Muscle of leg (tissue), 16 donors: Measurements from ENCODE around the gene PRSS37. TPM values are rescaled to one million over a fixed set of nuclear protein-coding genes. Genes with fewer than 3 reads are reported as not detected.

ENCODE experiments used
- DNase-seq: peaks from one replicate; pipeline ENCODE4 v3.0.0; 2013
- H3K27ac ChIP-seq: one replicate; pipeline ENCODE4 v1.5.1; 2013; ENCODE audit warnings: mild to moderate bottlenecking, low read length, control low read depth
- H3K27me3 ChIP-seq: one replicate; pipeline ENCODE4 v1.6.1; 2013; ENCODE audit warnings: low read length; ENCODE audit not compliant: control insufficient read depth, insufficient read depth
- H3K36me3 ChIP-seq: one replicate; pipeline ENCODE4 v1.6.1; 2013; ENCODE audit warnings: low read length; ENCODE audit not compliant: control insufficient read depth, insufficient read depth
- H3K4me1 ChIP-seq: one replicate; pipeline ENCODE4 v1.6.1; 2013; ENCODE audit warnings: low read length; ENCODE audit not compliant: control insufficient read depth, insufficient read depth
- H3K4me3 ChIP-seq: one replicate; pipeline ENCODE4 v1.5.1; 2013; ENCODE audit warnings: low read length, control low read depth
- H3K9me3 ChIP-seq: replicated peaks from 2 replicates; pipeline ENCODE4 v1.6.1; 2013; ENCODE audit warnings: low read depth, low read length; ENCODE audit not compliant: control insufficient read depth
- WGBS: methylation state at CpG from one replicate; pipeline ENCODE4 v1.1.5; 2013; ENCODE audit warnings: missing lambda C conversion rate; ENCODE audit not compliant: insufficient coverage; 5-methylcytosine and 5-hydroxymethylcytosine counted together
- long read RNA-seq, 11 donors: transcript quantifications; one replicate each; lab custom pipeline, GENCODE V29; 2026
- polyA plus RNA-seq, 8 donors: library from polyadenylated mRNA; unstranded; fragments of 120-200 nt; gene quantifications; one replicate each; pipeline versions ENCODE4 v1.2.1 to v1.2.3, GENCODE V29; 2013; ENCODE audit warnings: inconsistent platforms in 1 of 8, low replicate concordance in 1 of 8; ENCODE audit not compliant: insufficient read length in 8 of 8, insufficient read depth in 1 of 8
- total RNA-seq: library from RNA; stranded (reverse); fragments of 120-200 nt; gene quantifications from one replicate; pipeline ENCODE4 v1.2.4, GENCODE V29; 2013

PRSS37 gene, protein sequence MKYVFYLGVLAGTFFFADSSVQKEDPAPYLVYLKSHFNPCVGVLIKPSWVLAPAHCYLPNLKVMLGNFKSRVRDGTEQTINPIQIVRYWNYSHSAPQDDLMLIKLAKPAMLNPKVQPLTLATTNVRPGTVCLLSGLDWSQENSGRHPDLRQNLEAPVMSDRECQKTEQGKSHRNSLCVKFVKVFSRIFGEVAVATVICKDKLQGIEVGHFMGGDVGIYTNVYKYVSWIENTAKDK
- not detected for total RNA-seq
- polyA plus RNA-seq = under 1 TPM in 4 of 8 donors, not detected in 4; 0.10 to 0.19 (median 0.13) TPM
- long read RNA-seq, donor 1 = 0 reads
- long read RNA-seq, donor 2 = 0 reads
- long read RNA-seq, donor 3 = 0 reads
- long read RNA-seq, donor 4 = 0 reads
- long read RNA-seq, donor 5 = 0 reads
- long read RNA-seq, donor 6 = 0 reads
- long read RNA-seq, donor 7 = 0 reads
- long read RNA-seq, donor 8 = 0 reads
- long read RNA-seq, donor 9 = 0 reads
- long read RNA-seq, donor 10 = 0 reads
- long read RNA-seq, donor 11 = 0 reads

DNA sequence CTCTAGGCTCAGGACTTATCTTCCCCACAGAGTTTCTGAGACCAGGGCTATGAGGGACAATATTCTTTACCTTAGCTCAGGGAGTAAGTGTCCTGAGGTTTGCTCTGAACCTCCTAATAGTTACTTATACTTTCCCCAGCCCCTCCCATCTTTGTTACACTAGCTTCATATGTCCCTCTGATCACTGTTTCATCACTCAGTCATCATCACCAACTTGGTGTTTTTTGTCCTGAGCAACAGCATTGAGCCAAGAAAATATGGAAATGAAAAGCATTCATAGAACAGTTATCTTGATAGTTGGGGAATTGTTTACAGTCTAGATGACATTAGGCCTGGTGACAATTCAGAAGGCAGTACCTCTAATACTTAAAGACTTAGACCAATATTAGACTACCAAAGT lies at the start of gene PRSS37:
Gene PRSS37, minus strand, starts transcription at position 101 of the 400 bp plus-strand sequence. CDS start 436 bp downstream, outside the sequence.
- Histone ChIP-seq H3K36me3 (no peaks in the 10 kb centered on the region), H3K4me1 (no peaks in the 10 kb centered on the region), H3K4me3 (no peak within 1 kb of the TSS), H3K27ac (no peak within 1 kb of the TSS), H3K27me3 (no peaks in the 10 kb centered on the region), H3K9me3 (no peaks in the 10 kb centered on the region)
- DNase-seq = no peak

GRCh38 chr7:141889321-141889720 lies 48.0 kb upstream of the PRSS37 start:
- H3K36me3 ChIP-seq = no peaks in the 10 kb centered on the region
- no peaks in the 10 kb centered on the region for H3K4me1 ChIP-seq
- DNase-seq = no peak
- peaks cover 6% of the 10 kb centered on the region for H3K9me3 ChIP-seq
- H3K4me3 ChIP-seq = no peak overlapping the region
- no peak overlapping the region for H3K27ac ChIP-seq
- H3K27me3 ChIP-seq = no peaks in the 10 kb centered on the region
- WGBS = no CpG with 5 or more reads among the region's 1 CpG

DNA sequence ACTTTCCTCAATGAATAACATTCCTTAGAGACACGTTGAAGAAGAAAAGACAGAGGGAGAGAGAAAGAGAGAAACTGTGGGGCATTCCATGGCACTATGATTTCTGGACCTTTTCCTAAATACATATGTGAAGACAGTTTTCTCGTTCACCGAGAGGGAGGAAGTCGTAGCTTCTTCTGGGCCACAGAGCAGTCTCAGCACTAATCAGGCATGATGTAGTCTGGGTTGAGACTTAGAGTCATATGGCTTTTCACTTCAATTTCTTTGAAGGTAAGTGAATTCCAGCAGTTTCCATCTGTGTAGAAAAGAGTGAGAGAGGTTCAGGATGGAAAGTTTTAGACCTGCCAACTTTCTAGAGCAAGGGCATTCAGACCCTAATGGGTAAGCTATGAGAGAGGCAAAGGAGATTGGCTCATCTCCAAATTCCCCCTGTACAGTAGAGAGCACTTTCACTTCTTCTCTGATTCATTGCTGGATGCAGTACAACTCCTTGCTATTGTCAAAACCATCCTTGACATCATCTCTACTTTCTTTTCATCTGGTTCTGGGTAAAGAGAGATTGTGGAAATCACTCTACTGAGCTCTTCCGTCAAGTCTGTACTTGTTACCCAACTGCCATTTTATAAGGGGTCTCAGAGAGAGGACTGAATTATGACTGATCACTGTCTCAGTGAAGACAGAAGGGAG lies 43.4 kb upstream of the PRSS37 start:
- Histone ChIP-seq H3K27me3 (no peaks in the 10 kb centered on the region), H3K9me3 (peaks cover 14% of the 10 kb centered on the region), H3K4me1 (no peaks in the 10 kb centered on the region), H3K36me3 (no peaks in the 10 kb centered on the region), H3K27ac (no peak overlapping the region), H3K4me3 (no peak overlapping the region)
- 46% methylated on average over 3 of the region's 5 CpGs for WGBS
- peak; percentile 3 for DNase-seq

GRCh38 chr7:141880960-141881359 lies 39.7 kb upstream of the PRSS37 start:
- Histone ChIP-seq H3K27me3 (no peaks in the 10 kb centered on the region), H3K4me3 (no peak overlapping the region), H3K9me3 (peaks cover 19% of the 10 kb centered on the region), H3K27ac (no peak overlapping the region), H3K36me3 (no peaks in the 10 kb centered on the region), H3K4me1 (no peaks in the 10 kb centered on the region)
- 88% methylated on average over 2 of the region's 5 CpGs for WGBS
- no peak for DNase-seq

GRCh38 chr7:141877365-141877764 lies 36.1 kb upstream of the PRSS37 start:
- no peaks in the 10 kb centered on the region for H3K4me1 ChIP-seq
- peaks cover 15% of the 10 kb centered on the region for H3K9me3 ChIP-seq
- no peak overlapping the region for H3K4me3 ChIP-seq
- no peaks in the 10 kb centered on the region for H3K27me3 ChIP-seq
- H3K27ac ChIP-seq = no peak overlapping the region
- no peak for DNase-seq
- no peaks in the 10 kb centered on the region for H3K36me3 ChIP-seq
- no CpG with 5 or more reads among the region's 3 CpGs for WGBS

- H3K27ac ChIP-seq = no peak overlapping the region
- no peak overlapping the region for H3K4me3 ChIP-seq
- no peak for DNase-seq
- no peaks in the 10 kb centered on the region for H3K27me3 ChIP-seq
- no peaks in the 10 kb centered on the region for H3K36me3 ChIP-seq
- peaks cover 15% of the 10 kb centered on the region for H3K9me3 ChIP-seq
- no peaks in the 10 kb centered on the region for H3K4me1 ChIP-seq
- 71% methylated on average over 1 of the region's 1 CpG for WGBS
These were observed 35.1 kb upstream of the PRSS37 start for GRCh38 chr7:141876371-141876770.

GRCh38 chr7:141875453-141875852 lies 34.2 kb upstream of the PRSS37 start:
- Histone ChIP-seq H3K36me3 (no peaks in the 10 kb centered on the region), H3K27me3 (no peaks in the 10 kb centered on the region), H3K4me1 (no peaks in the 10 kb centered on the region), H3K4me3 (no peak overlapping the region), H3K27ac (no peak overlapping the region), H3K9me3 (peaks cover 11% of the 10 kb centered on the region)
- DNase-seq = no peak
- WGBS = no CpG with 5 or more reads among the region's 2 CpGs

DNA sequence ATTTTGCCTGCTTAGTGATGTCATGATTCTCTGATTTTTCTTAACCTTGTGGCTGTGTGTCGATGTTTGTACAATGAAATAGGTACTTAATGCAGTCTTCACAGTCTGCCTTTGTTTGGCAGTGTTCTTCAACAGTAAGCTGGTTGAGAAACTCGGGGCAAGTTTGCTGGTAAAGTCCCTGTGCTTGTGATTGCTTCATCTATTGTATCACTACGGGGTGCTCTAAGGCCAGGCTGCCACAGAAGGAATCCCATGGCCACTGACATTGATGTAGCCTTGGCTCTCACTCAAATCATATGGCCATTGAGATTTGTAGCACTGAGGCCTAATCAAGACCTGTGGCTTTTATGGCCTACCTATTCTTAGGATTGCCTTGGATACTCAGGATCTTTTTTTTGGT lies 33.5 kb upstream of the PRSS37 start:
- no peak for DNase-seq
- Histone ChIP-seq H3K36me3 (no peaks in the 10 kb centered on the region), H3K9me3 (peaks cover 11% of the 10 kb centered on the region), H3K4me3 (no peak overlapping the region), H3K27ac (no peak overlapping the region), H3K4me1 (no peaks in the 10 kb centered on the region), H3K27me3 (no peaks in the 10 kb centered on the region)
- no CpG with 5 or more reads among the region's 3 CpGs for WGBS

GRCh38 chr7:141872931-141873330 lies 31.6 kb upstream of the PRSS37 start:
- no peaks in the 10 kb centered on the region for H3K36me3 ChIP-seq
- H3K9me3 ChIP-seq = peaks cover 9% of the 10 kb centered on the region
- no peak for DNase-seq
- no peaks in the 10 kb centered on the region for H3K4me1 ChIP-seq
- no peak overlapping the region for H3K4me3 ChIP-seq
- no peaks in the 10 kb centered on the region for H3K27me3 ChIP-seq
- WGBS = 81% methylated on average over 3 of the region's 3 CpGs
- H3K27ac ChIP-seq = no peak overlapping the region

DNA sequence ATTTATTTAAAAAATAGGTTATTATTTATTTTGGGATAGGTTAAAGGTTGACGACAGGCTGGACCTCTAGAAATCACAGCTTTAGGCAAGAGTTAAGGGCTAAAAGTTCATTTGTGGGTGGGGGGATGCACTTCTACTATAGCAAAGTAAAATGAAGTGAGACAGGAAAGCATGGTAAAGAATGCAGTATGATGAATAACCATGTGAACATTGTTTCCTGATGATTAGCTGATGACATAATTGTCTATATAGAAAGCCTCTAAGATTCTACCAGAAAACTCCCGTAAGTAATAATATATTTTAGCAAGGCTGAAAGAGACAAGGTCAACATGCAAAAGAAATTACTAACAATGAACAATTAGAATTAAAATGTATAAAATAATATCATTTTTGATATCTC lies 25.7 kb upstream of the PRSS37 start:
- Histone ChIP-seq H3K27ac (no peak overlapping the region), H3K4me3 (no peak overlapping the region), H3K36me3 (no peaks in the 10 kb centered on the region), H3K9me3 (peaks cover 5% of the 10 kb centered on the region), H3K27me3 (no peaks in the 10 kb centered on the region), H3K4me1 (no peaks in the 10 kb centered on the region)
- 80% methylated on average over 1 of the region's 2 CpGs for WGBS
- no peak for DNase-seq
